WERI-Rb-1 (cell line): ENCODE results near the gene REM2.

Source experiments
- DNase-seq: peaks from one replicate; pipeline ENCODE4 v3.0.0-alpha.2; 2020
- H3K27ac ChIP-seq: fragments of 250-450 bp; sonication (Bioruptor Pico); 2 replicates; pipeline ENCODE4 v1.5.1; 2020; ENCODE audit warnings: mild to moderate bottlenecking, moderate library complexity
- H3K27me3 ChIP-seq: fragments of 250-450 bp; sonication (Bioruptor Pico); 2 replicates; pipeline ENCODE4 v1.5.1; 2021; ENCODE audit warnings: mild to moderate bottlenecking, low read depth, moderate library complexity; ENCODE audit not compliant: insufficient read depth, severe bottlenecking
- H3K36me3 ChIP-seq: fragments of 250-450 bp; sonication (Bioruptor Pico); 2 replicates; pipeline ENCODE4 v1.5.1; 2020; ENCODE audit warnings: mild to moderate bottlenecking, moderate library complexity
- H3K4me3 ChIP-seq: 2 replicates; pipeline ENCODE4 v1.5.1; 2011; ENCODE audit warnings: low read depth, mild to moderate bottlenecking, control low read depth, low read length
- H3K9me3 ChIP-seq: fragments of 250-450 bp; sonication (Bioruptor Pico); 2 replicates; pipeline ENCODE4 v1.5.1; 2021; ENCODE audit warnings: mild to moderate bottlenecking, moderate library complexity; ENCODE audit not compliant: severe bottlenecking
- CTCF ChIP-seq: IDR thresholded peaks from 2 replicates; pipeline ENCODE4 v1.5.1; 2011; ENCODE audit warnings: low read depth, mild to moderate bottlenecking, control low read depth, inconsistent platforms, low read length

Gene REM2

DNA sequence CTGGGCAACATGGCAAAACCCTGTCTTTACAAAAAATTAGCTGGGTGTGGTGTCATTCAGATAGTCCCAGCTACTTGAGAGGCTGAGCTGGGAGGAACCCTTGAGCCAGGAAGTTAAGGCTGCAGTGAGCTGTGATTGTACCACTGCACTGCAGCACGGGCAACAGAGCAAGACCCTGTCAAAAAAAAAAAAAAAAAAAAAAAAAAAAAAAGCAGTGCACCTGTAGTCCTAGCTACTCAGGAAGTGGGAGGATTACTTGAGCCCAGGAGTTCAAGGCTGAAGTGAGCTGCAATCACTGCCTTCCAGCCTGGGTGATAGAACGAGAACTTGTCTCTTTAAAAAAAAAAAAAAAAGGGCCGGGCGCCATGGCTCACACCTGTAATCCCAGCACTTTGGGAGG is 5.6 kb downstream of the REM2 start:
- Histone ChIP-seq H3K27me3 (no peaks in the 10 kb centered on the region), H3K4me3 (no peak overlapping the region), H3K27ac (no peak overlapping the region), H3K9me3 (no peaks in the 10 kb centered on the region), H3K36me3 (no peaks in the 10 kb centered on the region)
- no peak for DNase-seq
- TF ChIP-seq CTCF = no peak

- no peak for TF ChIP-seq CTCF
- H3K27ac ChIP-seq = no peak overlapping the region
- H3K9me3 ChIP-seq = no peaks in the 10 kb centered on the region
- H3K36me3 ChIP-seq = no peaks in the 10 kb centered on the region
- H3K27me3 ChIP-seq = no peaks in the 10 kb centered on the region
- no peak for DNase-seq
- no peak overlapping the region for H3K4me3 ChIP-seq
Observed at GRCh38 chr14:22890416-22890815, 7.4 kb downstream of the REM2 start.

GRCh38 chr14:22892488-22892887 is 9.5 kb downstream of the REM2 start:
- Histone ChIP-seq H3K27me3 (no peaks in the 10 kb centered on the region), H3K4me3 (no peak overlapping the region), H3K36me3 (no peaks in the 10 kb centered on the region), H3K9me3 (no peaks in the 10 kb centered on the region), H3K27ac (no peak overlapping the region)
- DNase-seq = no peak
- no peak for TF ChIP-seq CTCF

DNA sequence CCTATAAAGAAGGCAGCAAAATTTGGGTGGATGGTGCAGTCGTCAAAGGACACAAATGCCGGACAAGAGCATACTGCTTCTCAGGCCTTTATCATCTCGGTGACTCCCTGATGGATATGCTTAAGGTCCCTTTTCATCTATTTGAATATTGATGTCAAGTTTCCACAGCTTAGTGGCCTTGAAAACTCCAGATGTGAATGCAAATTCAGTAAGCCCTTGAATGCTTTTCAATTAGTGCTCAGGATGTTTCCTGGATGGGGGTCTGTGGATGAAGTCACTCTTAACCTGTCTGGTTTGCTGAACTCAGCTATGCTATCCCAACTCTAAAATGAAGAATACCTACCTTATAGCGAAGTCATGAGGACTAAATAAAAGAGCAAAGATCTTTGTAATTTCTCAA is 10.7 kb downstream of the REM2 start:
- Histone ChIP-seq H3K4me3 (no peak overlapping the region), H3K36me3 (no peaks in the 10 kb centered on the region)

DNA sequence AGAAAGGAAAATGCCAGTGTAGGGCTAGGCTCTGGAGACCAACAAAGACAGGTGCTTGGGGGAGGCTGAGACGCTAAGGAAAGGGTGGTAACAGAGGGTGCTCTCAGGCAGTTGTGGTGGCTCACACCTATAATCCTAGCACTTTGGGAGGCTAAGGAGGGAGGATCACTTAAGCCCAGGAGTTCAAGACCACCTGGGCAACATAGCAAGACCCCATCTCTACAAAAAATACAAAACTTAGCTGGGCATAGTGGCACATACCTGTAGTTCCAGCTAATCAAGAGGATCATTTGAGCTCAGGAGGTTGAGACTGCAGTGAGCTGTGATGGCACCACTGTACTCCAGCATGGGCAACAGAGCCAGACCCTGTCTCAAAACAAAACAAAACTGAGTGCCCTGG is 12.4 kb downstream of the REM2 start:
- Histone ChIP-seq H3K27me3 (no peaks in the 10 kb centered on the region), H3K36me3 (no peaks in the 10 kb centered on the region), H3K27ac (no peak overlapping the region), H3K4me3 (no peak overlapping the region), H3K9me3 (no peaks in the 10 kb centered on the region)
- DNase-seq = no peak
- no peak for TF ChIP-seq CTCF

More for the DNA sequence above, 10.7 kb downstream of the REM2 start:
- Histone ChIP-seq H3K27ac (no peak overlapping the region), H3K27me3 (no peaks in the 10 kb centered on the region), H3K9me3 (no peaks in the 10 kb centered on the region)
- no peak for TF ChIP-seq CTCF
- DNase-seq = no peak

DNA sequence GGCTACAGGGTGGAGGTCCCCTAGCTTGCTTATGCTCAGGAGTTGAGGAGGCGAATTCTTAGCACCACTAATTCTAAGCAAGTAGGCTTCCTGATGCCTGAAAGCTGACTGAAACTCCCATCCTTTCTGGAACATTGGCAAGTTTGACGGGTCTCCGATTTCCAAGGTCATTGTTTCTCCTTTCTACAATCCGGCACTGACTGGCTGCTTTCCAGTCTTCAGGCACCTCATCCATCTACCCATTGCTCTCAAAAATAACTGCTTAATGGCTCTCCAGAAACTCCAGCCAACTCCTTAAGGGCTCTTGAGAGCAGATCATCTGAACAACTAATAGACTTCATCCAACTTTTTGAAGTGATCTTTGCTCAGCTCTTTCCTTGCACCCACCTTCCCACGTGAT is 13.3 kb downstream of the REM2 start:
- no peak for DNase-seq
- Histone ChIP-seq H3K27me3 (no peaks in the 10 kb centered on the region), H3K4me3 (no peak overlapping the region), H3K27ac (no peak overlapping the region), H3K9me3 (no peaks in the 10 kb centered on the region), H3K36me3 (peaks cover 8% of the 10 kb centered on the region)
- TF ChIP-seq CTCF = no peak
